Measurements from ENCODE around the gene EGR2.
A peak's percentile ranks its signal among the peaks of the same experiment; 100 is the strongest.

EGR2 gene

DNA sequence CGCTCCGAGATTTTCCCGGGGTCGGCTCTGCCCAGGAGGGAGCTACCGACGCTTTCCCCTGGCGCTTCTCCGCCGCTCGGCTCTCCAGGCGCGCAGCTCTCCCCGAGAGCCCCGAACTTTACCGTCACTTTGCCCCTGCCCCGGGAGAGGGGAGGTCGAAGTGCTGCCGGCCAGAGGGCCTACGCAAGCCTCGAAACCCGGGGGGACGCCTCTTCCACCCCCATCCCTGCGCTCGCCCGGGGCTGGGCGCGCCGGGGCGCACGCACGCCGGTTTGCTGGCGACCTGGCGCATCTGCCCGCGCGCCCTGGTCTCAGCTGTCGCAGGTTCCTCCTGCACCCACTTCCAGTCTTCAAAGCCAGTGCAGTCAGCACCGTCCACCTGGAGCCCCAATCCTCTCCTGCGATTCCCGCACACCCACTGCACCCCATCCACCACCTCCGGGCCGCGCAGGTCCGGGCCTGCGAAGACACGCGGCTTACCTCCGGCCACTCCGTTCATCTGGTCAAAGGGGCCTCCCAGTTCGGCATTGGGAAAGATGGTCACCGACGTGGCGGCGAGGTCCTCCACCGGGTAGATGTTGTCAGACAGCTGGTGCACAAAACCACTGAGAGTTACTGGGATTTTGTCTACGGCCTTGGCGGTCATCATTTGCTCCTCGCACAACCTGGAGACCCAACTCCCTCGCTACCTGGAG lies 638 bp downstream of the EGR2 start:
- H3K27me3 ChIP-seq = peaks cover 6 to 63% (median 57%) of the 10 kb centered on the region in 11 experiments
- peaks cover 0 to 10% (median 0%) of the 10 kb centered on the region in 11 experiments; a peak in 2 of 22 replicates for H3K9me3 ChIP-seq (replicated peaks in 1 of 11)
- H4K20me1 ChIP-seq = peaks cover 36 to 56% (median 52%) of the 10 kb centered on the region in 11 experiments; a peak in 21 of 22 replicates
- peak overlapping the region; percentile 92 to 100 (median 98) for H3K4me2 ChIP-seq
- H3K4me1 ChIP-seq = peaks cover 33 to 68% (median 57%) of the 10 kb centered on the region in 10 experiments
- H3K27ac ChIP-seq = peak overlapping the region; percentile 78 to 94 (median 87); a peak in 21 of 22 replicates
- peak overlapping the region; percentile 69 to 95 (median 78) for H3K4me3 ChIP-seq
- no peak for TF ChIP-seq Cebpa-rat (IDR thresholded peaks at IDR 0.05)
- H3K36me3 ChIP-seq = peaks cover 0 to 37% (median 23%) of the 10 kb centered on the region in 11 experiments; a peak in 20 of 22 replicates
- peak overlapping the region; percentile 75 to 96 (median 86) for H3K9ac ChIP-seq

DNA sequence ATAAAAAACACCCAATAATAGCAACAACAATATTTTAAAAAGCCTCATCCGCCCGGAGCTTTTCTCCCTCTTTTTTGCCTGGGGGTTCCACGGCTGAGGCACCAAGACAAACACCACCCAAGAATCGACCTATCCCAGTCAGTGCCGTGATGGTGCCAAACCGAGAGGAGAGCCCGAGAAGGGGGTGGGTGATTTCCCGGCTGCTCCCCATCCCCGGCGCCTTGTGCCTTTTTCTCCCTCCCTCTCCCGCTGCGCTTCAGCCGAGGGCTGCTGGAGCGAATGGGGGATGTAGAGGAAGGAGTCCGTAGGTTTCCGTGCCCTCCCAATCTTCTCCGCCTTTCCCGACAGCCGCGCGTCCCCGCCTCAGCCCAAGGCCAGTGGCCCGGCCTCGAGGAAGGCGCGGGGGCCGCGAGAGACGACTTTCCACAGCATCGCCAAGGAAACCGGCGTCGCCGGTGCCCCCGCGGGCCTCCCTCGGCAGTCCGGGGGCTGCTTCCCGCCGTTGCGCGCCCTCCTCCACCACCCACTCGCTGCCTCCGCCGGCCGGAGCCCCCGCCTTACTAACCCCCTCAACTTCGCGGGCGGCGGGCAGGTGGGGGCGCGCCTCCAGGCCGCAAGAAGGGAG lies 1.3 kb downstream of the EGR2 start:
- peak overlapping the region; percentile 75 to 96 (median 86) for H3K9ac ChIP-seq
- peaks cover 0 to 10% (median 0%) of the 10 kb centered on the region in 11 experiments; a peak in 2 of 22 replicates for H3K9me3 ChIP-seq (replicated peaks in 1 of 11)
- peak overlapping the region; percentile 92 to 100 (median 98) for H3K4me2 ChIP-seq
- no peak for TF ChIP-seq Cebpa-rat (IDR thresholded peaks at IDR 0.05)
- peaks cover 0 to 37% (median 23%) of the 10 kb centered on the region in 11 experiments; a peak in 20 of 22 replicates for H3K36me3 ChIP-seq
- peaks cover 33 to 72% (median 58%) of the 10 kb centered on the region in 10 experiments for H3K4me1 ChIP-seq
- H3K27ac ChIP-seq = peak overlapping the region; percentile 31 to 94 (median 87); a peak in 21 of 22 replicates
- peaks cover 6 to 57% (median 54%) of the 10 kb centered on the region in 11 experiments for H3K27me3 ChIP-seq
- peaks cover 36 to 62% (median 59%) of the 10 kb centered on the region in 11 experiments; a peak in 21 of 22 replicates for H4K20me1 ChIP-seq
- H3K4me3 ChIP-seq = peak overlapping the region; percentile 69 to 95 (median 78)

DNA sequence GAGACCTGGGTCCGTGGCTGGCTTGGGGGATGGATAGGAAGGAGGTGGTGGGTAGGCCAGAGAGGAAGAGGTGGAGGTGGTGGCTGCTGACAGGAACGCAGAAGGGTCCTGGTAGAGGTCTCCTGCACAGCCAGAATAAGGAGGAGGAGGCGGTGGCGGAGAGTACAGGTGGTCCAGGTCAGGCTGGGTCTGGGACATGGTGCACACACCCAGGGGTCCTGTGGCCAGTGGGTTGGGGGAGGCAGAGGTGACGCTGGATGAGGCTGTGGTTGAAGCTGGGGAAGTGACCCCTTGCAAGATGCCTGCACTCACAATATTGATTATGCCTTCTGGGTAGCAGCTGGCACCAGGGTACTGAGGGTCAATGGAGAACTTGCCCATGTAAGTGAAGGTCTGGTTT lies 2.2 kb downstream of the EGR2 start:
- H3K4me3 ChIP-seq = peak overlapping the region; percentile 69 to 95 (median 78)
- peak overlapping the region in 4 of 11 experiments; percentile 85 to 96 (median 92); a peak in 7 of 22 replicates for H3K9ac ChIP-seq
- H3K4me1 ChIP-seq = peaks cover 34 to 72% (median 53%) of the 10 kb centered on the region in 10 experiments
- no peak overlapping the region for H3K27ac ChIP-seq
- H3K27me3 ChIP-seq = peaks cover 6 to 48% (median 46%) of the 10 kb centered on the region in 11 experiments
- TF ChIP-seq Cebpa-rat (IDR thresholded peaks at IDR 0.05) = no peak
- H3K4me2 ChIP-seq = peak overlapping the region; percentile 92 to 100 (median 98); a peak in 21 of 22 replicates
- peaks cover 42 to 71% (median 68%) of the 10 kb centered on the region in 11 experiments; a peak in 21 of 22 replicates for H4K20me1 ChIP-seq
- H3K9me3 ChIP-seq (replicated peaks in 1 of 11) = peaks cover 0 to 10% (median 0%) of the 10 kb centered on the region in 11 experiments; a peak in 2 of 22 replicates
- peaks cover 6 to 44% (median 28%) of the 10 kb centered on the region in 11 experiments; a peak in 21 of 22 replicates for H3K36me3 ChIP-seq

DNA sequence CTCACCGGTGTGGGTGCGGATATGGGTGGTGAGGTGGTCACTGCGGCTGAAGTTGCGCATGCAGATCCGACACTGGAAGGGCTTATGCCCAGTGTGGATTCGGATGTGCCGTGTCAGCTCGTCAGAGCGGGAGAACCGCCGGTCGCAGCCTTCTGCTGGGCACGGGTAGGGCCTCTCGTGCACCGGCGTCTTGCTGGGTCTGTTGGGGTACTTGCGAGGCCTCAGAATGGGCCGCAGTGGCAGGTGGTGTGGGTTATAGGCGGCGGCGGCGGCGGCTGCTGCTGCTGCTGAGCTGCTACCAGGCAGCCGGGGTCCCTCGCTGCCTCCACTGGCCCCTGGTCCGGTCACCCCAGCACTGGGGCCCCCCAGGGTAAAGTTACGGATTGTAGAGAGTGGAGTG lies 2.7 kb downstream of the EGR2 start:
- peak overlapping the region in 2 of 11 experiments; percentile 94 to 96; a peak in 3 of 22 replicates for H3K9ac ChIP-seq
- peaks cover 2 to 43% (median 40%) of the 10 kb centered on the region in 11 experiments for H3K27me3 ChIP-seq
- peaks cover 47 to 76% (median 73%) of the 10 kb centered on the region in 11 experiments; a peak in 21 of 22 replicates for H4K20me1 ChIP-seq
- peaks cover 11 to 49% (median 34%) of the 10 kb centered on the region in 11 experiments; a peak in 21 of 22 replicates for H3K36me3 ChIP-seq
- peaks cover 35 to 72% (median 52%) of the 10 kb centered on the region in 10 experiments for H3K4me1 ChIP-seq
- H3K4me3 ChIP-seq = peak overlapping the region in 7 of 10 experiments; percentile 76 to 95 (median 83); a peak in 8 of 20 replicates
- no peak overlapping the region for H3K27ac ChIP-seq
- TF ChIP-seq Cebpa-rat (IDR thresholded peaks at IDR 0.05) = no peak
- peak overlapping the region in 10 of 11 experiments; percentile 92 to 100 (median 98); a peak in 15 of 22 replicates for H3K4me2 ChIP-seq
- H3K9me3 ChIP-seq (replicated peaks in 1 of 11) = peaks cover 0 to 8% (median 0%) of the 10 kb centered on the region in 11 experiments; a peak in 2 of 22 replicates

DNA sequence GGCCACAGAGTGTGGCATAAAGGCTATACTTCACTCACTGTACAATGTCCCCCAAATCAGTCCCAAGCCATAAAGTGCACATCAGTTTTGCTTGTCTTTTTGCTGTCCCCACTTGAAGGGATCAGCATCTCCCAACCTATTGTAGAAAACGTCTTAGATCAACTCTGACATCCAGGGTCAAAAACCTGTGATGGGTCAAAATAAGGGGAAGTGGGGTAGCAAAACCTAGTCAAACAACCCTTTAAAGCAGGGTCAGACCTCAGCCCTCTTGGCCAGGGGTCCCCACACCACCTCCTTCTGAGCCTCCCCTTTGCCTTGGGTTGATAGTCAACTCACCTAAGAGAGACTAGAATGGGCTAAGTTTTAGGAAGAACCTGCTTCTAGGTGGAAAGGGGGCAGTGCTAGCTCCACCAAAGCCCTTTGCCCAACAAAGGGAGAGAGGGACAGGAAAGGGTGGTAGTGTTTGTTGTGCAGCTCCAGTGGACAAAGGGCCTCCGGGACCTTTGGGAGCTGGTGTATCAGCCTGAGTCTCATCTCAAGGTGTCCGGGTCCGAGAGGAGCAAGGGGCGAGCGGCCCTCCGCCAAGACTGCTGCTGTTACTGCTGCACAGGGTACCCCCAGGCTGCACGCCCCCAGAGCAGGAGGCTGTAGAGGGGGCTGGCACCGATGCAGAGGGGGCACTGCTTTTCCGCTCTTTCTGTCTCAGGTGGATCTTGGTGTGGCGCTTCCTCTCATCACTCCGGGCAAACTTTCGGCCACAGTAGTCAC lies 3.3 kb downstream of the EGR2 start:
- H3K36me3 ChIP-seq = peaks cover 16 to 54% (median 36%) of the 10 kb centered on the region in 11 experiments; a peak in 21 of 22 replicates
- H3K9me3 ChIP-seq (replicated peaks in 1 of 11) = peaks cover 0 to 7% (median 0%) of the 10 kb centered on the region in 11 experiments; a peak in 1 of 22 replicates
- peak overlapping the region in 4 of 10 experiments; percentile 14 to 95 (median 80); a peak in 5 of 20 replicates for H3K4me3 ChIP-seq
- H3K4me2 ChIP-seq = peak overlapping the region in 8 of 11 experiments; percentile 92 to 100 (median 98); a peak in 13 of 22 replicates
- H3K4me1 ChIP-seq = peaks cover 36 to 73% (median 53%) of the 10 kb centered on the region in 10 experiments
- no peak overlapping the region for H3K27ac ChIP-seq
- TF ChIP-seq Cebpa-rat (IDR thresholded peaks at IDR 0.05) = no peak
- peak overlapping the region in 2 of 11 experiments; percentile 20 to 96; a peak in 3 of 22 replicates for H3K9ac ChIP-seq
- peaks cover 0 to 37% (median 35%) of the 10 kb centered on the region in 11 experiments; a peak in 21 of 22 replicates for H3K27me3 ChIP-seq
- H4K20me1 ChIP-seq = peaks cover 53 to 82% (median 79%) of the 10 kb centered on the region in 11 experiments; a peak in 21 of 22 replicates

DNA sequence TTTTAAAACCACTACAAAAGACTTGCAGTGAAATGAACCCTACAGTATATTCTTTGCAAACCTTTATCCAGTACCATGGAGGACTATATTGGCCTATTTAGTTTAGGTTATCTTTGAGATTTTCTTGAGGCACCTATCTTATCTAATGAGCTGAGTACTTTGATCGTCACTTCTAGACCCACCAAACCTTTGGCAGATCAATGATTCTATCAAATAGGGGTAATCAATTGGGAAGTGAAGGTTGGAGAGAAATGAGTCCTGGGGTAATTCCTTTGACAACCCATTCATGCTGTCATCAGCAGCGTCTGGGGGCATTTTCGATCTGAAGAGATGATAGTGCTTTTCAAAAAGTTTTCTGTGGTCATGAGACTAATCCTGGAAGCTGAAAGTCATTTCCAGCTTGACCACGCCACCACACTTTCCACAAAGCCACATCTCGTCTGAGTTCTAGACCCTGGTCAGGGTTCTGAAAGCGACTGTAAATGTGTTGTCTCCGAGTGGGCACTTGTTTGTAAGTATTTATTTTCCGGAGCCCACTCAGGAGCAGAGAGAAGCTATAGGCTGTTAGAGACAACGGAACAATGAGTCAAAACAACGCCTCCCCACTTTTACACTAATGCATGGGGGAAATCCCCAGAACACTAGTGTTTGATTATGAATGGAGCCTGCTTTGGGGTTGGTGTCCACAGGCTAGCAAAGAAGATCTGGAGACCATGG lies 4.8 kb downstream of the EGR2 start:
- Histone ChIP-seq H3K4me2 (peak overlapping the region in 5 of 11 experiments; percentile 32 to 99 (median 95); a peak in 10 of 22 replicates), H3K4me1 (peaks cover 48 to 89% (median 64%) of the 10 kb centered on the region in 10 experiments)

More for the DNA sequence above, 4.8 kb downstream of the EGR2 start:
- H3K9me3 ChIP-seq (replicated peaks in 1 of 11) = peaks cover 0 to 7% (median 0%) of the 10 kb centered on the region in 11 experiments; a peak in 1 of 22 replicates
- H3K27me3 ChIP-seq = peaks cover 0 to 37% (median 35%) of the 10 kb centered on the region in 11 experiments; a peak in 21 of 22 replicates
- H3K9ac ChIP-seq = no peak overlapping the region
- H4K20me1 ChIP-seq = peaks cover 63 to 98% (median 94%) of the 10 kb centered on the region in 11 experiments; a peak in 21 of 22 replicates
- no peak overlapping the region for H3K4me3 ChIP-seq
- no peak for TF ChIP-seq Cebpa-rat (IDR thresholded peaks at IDR 0.05)
- no peak overlapping the region for H3K27ac ChIP-seq
- peaks cover 28 to 69% (median 47%) of the 10 kb centered on the region in 11 experiments; a peak in 21 of 22 replicates for H3K36me3 ChIP-seq
